ENCODE measurements around the gene GFI1B. TPM values are rescaled to one million over a fixed set of nuclear protein-coding genes. Genes with fewer than 3 reads are reported as not detected.
A peak's percentile ranks its signal among the peaks of the same experiment; 100 is the strongest.
"Not testable (repeated sequence)": the region's sequence is repeated elsewhere in the genome, so short reads cannot be mapped to it uniquely, and the experiment has no call there.

Gene GFI1B
- total RNA-seq, 1 donor: not detected

GRCh38 chr9:132996526-132996925, 18.0 kb downstream of the GFI1B start:
- Histone ChIP-seq H3K27me3 (ENCODE audit: insufficient read depth, low read length) (peaks cover 47% of the 10 kb centered on the region), H3K4me3 (ENCODE audit: insufficient read depth, low read length) (no peak overlapping the region)

GRCh38 chr9:132997591-132997990, 19.1 kb downstream of the GFI1B start:
- Histone ChIP-seq H3K4me3 (ENCODE audit: insufficient read depth, low read length) (no peak overlapping the region), H3K36me3 (ENCODE audit: insufficient read depth, low read length) (no peaks in the 10 kb centered on the region), H4K20me1 (ENCODE audit: insufficient read depth, low read length) (no peaks in the 10 kb centered on the region), H3K4me1 (ENCODE audit: insufficient read depth, low read length) (peaks cover 6% of the 10 kb centered on the region), H3K4me2 (ENCODE audit: insufficient read depth, low read length) (peak overlapping the region; percentile 10), H3K79me2 (ENCODE audit: insufficient read depth, low read length) (no peaks in the 10 kb centered on the region), H3K27me3 (ENCODE audit: insufficient read depth, low read length) (peaks cover 43% of the 10 kb centered on the region), H2AFZ (ENCODE audit: low read length) (no peak overlapping the region), H3K9me3 (ENCODE audit: low read depth, low read length) (no peaks in the 10 kb centered on the region), H3K27ac (ENCODE audit: low read depth, low read length) (no peak overlapping the region)
- no peak for TF ChIP-seq CTCF (IDR thresholded peaks at IDR 0.05; ENCODE audit: extremely low read depth, low read depth, low read length)
- peak; percentile 96 for DNase-seq (ENCODE audit: insufficient read length, low spot score, missing footprints)

More at GRCh38 chr9:132996526-132996925, 18.0 kb downstream of the GFI1B start:
- H3K9me3 ChIP-seq (ENCODE audit: low read depth, low read length): no peaks in the 10 kb centered on the region
- H4K20me1 ChIP-seq (ENCODE audit: insufficient read depth, low read length): no peaks in the 10 kb centered on the region
- H3K4me2 ChIP-seq (ENCODE audit: insufficient read depth, low read length): no peak overlapping the region
- no peaks in the 10 kb centered on the region for H3K79me2 ChIP-seq (ENCODE audit: insufficient read depth, low read length)
- no peak overlapping the region for H2AFZ ChIP-seq (ENCODE audit: low read length)
- DNase-seq (ENCODE audit: insufficient read length, low spot score, missing footprints): no peak
- no peak overlapping the region for H3K27ac ChIP-seq (ENCODE audit: low read depth, low read length)
- no peaks in the 10 kb centered on the region for H3K36me3 ChIP-seq (ENCODE audit: insufficient read depth, low read length)
- peaks cover 6% of the 10 kb centered on the region for H3K4me1 ChIP-seq (ENCODE audit: insufficient read depth, low read length)
- TF ChIP-seq CTCF (IDR thresholded peaks at IDR 0.05; ENCODE audit: extremely low read depth, low read depth, low read length): no peak

- H3K4me2 ChIP-seq (ENCODE audit: insufficient read depth, low read length); DNase-seq (ENCODE audit: insufficient read length, low spot score, missing footprints); H3K36me3 ChIP-seq (ENCODE audit: insufficient read depth, low read length); H2AFZ ChIP-seq (ENCODE audit: low read length); H4K20me1 ChIP-seq (ENCODE audit: insufficient read depth, low read length); H3K4me1 ChIP-seq (ENCODE audit: insufficient read depth, low read length); H3K4me3 ChIP-seq (ENCODE audit: insufficient read depth, low read length); H3K27ac ChIP-seq (ENCODE audit: low read depth, low read length); H3K79me2 ChIP-seq (ENCODE audit: insufficient read depth, low read length); H3K9me3 ChIP-seq (ENCODE audit: low read depth, low read length): not testable (repeated sequence)
- peaks cover 44% of the 10 kb centered on the region for H3K27me3 ChIP-seq (ENCODE audit: insufficient read depth, low read length)
These were observed 19.7 kb downstream of the GFI1B start for GRCh38 chr9:132998221-132998620.

- Histone ChIP-seq H3K36me3 (ENCODE audit: insufficient read depth, low read length) (no peaks in the 10 kb centered on the region), H3K4me1 (ENCODE audit: insufficient read depth, low read length) (peaks cover 6% of the 10 kb centered on the region), H4K20me1 (ENCODE audit: insufficient read depth, low read length) (no peaks in the 10 kb centered on the region), H3K4me3 (ENCODE audit: insufficient read depth, low read length) (no peak overlapping the region), H3K27ac (ENCODE audit: low read depth, low read length) (no peak overlapping the region), H3K9me3 (ENCODE audit: low read depth, low read length) (no peaks in the 10 kb centered on the region), H3K27me3 (ENCODE audit: insufficient read depth, low read length) (peaks cover 39% of the 10 kb centered on the region), H3K4me2 (ENCODE audit: insufficient read depth, low read length) (no peak overlapping the region), H3K79me2 (ENCODE audit: insufficient read depth, low read length) (no peaks in the 10 kb centered on the region), H2AFZ (ENCODE audit: low read length) (no peak overlapping the region)
- TF ChIP-seq CTCF (IDR thresholded peaks at IDR 0.05; ENCODE audit: extremely low read depth, low read depth, low read length): no peak
- DNase-seq (ENCODE audit: insufficient read length, low spot score, missing footprints): no peak
These were observed 20.5 kb downstream of the GFI1B start for GRCh38 chr9:132998831-132999635.

Measured in osteoblast (primary cell).